T-helper 9 cell (primary cell): ENCODE results near the gene RBL2.
"Not testable (repeated sequence)": the region's sequence is repeated elsewhere in the genome, so short reads cannot be mapped to it uniquely, and the experiment has no call there.

Experiments used
- DNase-seq: peaks from one replicate; pipeline ENCODE4 v3.0.0-alpha.2; 2020

Gene RBL2

GRCh38 chr16:53509906-53510703, 75.8 kb downstream of the RBL2 start:
- peak; percentile 43 for DNase-seq

DNA sequence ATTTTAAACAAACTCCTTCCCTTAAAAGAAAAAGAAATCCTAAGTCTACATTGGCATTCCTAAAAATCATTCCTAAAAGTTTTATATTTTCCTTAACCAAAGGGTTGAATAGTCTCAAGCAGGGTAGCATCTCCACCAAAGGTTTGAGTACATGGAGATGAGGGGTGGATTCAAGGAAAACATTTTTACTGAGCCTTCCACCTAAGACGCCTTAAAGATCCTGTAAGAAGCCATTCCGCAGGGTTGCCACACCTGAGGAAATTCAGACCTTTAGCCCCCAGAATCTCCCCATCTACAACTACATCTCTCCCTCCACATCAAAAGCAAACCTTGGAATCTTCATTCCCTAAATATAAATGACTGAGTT, 76.4 kb downstream of the RBL2 start:
- no peak for DNase-seq

GRCh38 chr16:53511084-53511402, 76.8 kb downstream of the RBL2 start:
- DNase-seq: no peak

DNA sequence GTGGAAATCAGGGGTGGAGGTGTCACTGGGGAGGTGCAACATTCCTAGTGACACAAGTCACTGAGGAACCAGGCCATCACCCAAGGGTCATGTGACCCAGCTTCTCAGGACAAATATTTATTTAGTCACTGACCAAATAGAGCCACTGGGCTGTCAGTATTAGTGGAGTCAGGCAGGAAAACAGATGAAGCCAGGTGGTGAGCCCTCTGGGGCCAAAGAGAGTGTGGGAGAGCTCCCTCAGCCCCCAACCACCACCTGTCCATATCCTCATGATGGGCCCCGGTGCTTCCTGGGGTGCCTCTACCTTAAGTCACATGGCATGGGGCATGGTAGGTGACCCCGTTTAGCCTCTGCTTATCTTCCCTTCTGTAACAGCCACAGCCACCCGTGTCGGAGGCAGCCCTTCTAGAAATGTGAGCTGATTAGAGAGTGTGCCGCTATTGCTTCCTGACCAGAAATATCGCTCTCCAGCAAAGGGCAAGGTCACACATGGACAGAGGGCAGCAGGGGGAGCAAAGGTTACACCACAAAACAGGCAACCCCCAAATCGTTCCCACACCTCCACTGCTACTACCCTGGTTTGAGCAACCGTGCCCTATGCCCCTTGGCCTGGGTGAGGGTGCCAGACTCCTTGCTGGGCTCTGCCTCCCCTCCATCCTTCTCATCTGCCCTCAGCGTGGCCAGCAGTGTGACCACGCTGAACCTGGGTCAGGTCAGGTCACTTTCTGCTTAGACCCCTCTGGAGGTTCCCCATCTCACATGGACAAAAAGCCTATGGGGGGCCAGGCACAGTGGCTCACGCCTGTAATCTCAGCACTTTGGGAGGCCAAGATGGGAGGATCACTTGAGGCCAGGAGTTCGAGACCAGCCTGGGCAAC, 77.4 kb downstream of the RBL2 start:
- DNase-seq: no peak

DNA sequence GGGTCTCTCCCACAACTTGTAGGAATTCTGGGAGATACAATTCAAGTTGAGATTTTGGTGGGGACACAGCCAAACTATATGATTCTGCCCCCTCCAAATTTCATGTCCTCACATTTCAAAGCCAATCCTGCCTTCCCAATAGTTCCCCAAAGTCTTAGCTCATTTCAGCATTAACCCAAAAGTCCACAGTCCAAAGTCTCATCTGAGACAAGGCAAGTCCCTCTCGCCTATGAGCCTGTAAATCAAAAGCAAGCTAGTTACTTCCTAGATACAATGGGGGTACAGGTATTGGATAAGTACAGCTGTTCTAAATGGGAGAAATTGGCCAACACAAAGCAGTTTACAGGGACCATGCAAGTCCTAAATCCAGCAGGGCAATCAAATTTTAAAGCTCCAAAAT, 78.5 kb downstream of the RBL2 start:
- DNase-seq: not testable (repeated sequence)

DNA sequence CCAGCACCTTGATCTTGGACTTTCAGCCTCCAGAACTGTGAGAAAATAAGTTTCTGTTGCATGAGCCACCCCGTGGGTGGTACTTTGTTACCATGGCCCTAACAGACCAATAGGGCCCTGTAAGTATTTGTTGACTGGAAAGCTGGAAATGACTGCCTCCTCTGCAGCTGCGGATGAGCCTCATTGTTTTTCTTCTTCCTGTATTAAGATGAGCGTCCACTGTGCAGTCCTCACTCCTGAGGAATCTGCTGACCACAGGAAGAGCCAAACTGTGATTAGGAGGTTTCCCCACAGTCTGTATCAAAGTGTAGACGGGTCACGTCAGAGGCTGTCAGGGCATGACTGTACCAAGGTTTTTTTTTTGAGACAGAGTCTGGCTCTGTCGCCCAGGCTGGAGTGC, 81.0 kb downstream of the RBL2 start:
- DNase-seq: no peak

DNA sequence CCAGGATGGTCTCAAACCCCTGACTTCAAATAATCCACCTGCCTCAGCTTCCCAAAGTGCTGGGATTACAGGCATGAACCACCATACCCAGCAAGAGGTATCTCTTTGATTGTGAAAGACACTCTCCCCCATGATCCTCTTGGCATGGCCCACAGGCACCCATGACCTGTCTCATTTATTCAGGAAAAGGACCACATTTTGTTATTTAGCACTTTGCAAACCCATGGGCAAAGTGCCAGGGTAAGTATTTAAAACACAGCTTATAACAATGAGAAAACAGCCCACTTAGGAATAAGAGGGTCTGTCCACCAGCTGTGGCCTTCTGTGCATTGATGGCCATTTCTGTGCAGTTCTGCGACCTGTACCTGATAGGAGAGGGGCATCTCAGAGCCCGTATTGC, 81.5 kb downstream of the RBL2 start:
- DNase-seq: no peak

DNA sequence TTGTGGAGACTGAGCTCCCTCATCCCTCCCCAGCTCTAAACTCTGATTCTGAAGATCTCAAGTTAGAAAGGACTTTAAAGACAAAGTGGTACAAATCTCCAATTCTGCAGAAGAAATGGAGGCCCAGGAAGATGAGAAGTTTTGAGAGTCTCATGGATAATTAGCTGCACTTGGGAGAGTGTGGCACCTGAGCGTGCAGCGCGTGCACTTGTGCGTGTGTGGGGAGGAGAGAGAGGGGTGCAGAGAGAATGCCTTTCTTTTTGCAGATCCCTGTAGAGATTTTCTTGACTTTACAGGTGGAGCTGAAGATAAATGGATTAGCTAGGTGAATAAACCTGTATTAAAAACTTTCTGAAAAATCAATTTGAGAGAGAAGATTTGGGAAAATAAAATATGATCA, 83.6 kb downstream of the RBL2 start:
- DNase-seq: no peak

DNA sequence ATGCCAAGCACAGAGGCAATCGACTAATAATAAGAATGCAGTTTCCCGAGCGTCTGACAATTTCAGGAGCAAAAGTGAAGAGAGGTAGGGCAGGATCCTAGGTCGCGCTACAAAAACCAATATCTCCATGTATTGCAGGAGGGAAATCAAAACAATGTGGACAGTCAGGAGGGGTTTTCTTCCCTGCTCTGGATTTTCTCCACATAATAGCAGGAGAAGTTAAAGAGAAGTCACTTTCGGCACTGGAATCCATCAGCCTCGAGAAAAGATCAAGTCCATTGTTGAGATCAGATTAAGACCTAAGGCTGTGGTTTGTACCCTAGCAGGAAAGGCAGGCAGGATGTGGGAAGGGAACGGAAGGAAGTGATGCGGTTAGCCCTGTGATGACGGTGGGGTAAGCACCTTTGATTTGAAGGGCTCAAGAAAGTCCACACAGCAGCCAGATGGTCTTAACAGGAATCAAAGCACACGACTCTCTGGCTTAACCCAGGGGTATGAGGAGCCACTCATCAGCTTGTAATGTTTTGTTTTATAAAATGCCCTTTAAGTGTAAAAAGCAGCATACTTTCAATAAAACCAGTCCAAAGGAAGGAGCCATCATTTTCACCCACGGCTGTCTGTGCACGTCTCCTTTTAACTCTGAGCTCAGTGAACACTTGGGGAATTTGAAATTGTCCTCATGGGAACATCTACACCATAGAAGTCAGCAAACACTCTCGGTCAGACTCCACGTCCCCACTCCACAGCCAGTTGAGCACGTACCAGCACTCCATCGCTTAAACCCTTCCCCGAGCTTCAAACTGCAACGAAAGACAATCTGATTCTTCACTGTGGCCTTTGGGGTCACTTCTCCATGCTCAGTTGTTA, 84.5 kb downstream of the RBL2 start:
- peak; percentile 66 for DNase-seq

- no peak for DNase-seq
Observed at GRCh38 chr16:53519417-53520091, 85.3 kb downstream of the RBL2 start.

DNA sequence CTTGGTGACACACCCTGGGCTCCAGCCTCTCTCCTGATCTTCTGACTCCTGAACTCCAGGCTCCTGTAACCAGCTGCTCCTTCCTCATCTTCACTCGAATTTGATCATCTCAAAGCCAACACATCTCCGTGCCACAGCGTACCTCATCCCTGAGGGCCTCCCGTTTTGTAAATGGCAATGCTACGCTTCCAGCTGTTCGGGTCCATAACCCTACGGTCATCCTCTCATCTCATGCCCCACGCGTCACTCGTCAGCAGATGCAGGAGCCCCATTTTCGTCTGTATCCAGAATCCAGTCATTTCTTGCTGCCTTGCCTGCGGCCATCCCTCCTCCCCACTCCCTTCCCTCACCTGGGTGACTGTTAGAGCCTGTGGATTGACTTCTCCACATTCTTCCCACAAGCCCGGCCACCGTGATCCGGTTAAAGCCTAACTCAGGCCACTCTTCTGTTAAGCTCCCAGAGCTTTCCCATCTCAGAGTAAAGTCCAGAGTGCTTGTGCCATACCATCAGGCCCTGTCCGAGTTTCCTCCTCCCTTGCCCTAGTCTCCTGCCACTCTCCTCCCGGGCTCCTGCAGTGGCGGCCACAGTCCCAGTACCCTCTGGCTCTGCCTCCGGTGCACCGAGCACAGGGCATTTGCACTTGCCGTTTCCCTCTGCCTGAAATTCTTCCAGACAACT, 89.0 kb downstream of the RBL2 start:
- DNase-seq: no peak

DNA sequence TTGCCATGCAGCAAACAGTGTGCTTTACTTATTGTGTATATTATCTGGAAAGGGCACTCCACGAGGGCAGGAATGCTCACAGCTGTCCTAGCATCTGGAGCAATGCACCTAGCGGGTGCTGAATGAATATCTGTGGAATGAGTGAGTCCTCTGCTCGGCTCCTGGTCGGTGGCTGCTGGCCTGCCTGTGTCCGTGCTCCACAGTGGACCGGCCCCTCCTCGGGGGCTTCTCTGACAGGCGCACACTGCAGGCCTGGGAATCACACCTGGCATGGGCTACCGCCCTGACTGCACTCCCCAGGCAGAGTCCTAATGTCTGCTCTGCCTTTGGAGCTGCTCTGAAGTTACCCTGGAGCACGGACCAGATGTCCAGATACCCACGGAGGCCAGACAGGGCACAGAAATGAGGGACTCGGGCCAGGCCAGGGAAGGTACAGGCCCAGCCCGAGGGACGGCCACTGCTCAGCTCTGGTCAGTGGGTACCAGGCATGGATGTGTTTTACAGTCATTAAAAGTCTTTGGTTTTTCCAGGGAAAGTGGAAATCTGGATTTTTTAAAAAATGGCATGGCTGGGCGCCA, 89.8 kb downstream of the RBL2 start:
- no peak for DNase-seq

GRCh38 chr16:53528797-53529196, 94.5 kb downstream of the RBL2 start:
- no peak for DNase-seq

DNA sequence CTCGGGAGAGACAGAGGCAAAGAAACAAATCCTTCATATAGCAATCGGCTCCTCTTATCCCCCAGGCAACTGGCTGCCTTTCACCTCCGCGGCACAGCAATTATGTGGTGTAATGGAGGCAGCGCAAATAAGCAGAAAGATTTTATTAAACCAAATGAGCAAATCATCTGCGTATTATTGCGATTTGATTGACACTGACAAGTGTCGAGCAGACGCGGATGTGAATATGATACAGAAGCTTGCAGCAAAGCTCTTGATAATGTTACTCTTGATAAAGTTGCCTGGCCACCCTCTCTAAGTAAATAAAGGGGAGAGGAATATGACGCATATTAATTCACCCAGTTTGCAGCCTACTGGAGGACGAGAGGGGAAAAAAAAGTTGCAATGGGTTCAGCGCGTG, 95.2 kb downstream of the RBL2 start:
- no peak for DNase-seq

DNA sequence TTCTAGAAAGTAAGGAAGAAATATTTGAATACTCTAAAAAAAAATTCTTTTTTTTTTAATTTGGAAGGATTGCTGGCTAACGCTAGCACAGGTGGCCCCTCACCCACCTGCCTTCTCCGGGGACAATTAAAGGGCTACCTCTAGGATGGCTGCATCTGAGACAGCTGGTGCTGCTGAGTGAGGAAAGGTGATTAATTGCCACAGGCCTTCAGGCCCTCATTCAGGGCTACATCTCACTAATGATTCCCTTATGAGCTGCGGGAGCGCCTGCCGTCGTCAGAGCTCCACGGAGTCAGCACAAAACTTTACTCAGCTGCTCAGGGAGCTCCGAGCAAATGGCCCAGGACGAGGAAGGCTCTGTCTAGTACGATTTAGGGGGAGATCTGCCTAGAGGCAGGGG, 95.8 kb downstream of the RBL2 start:
- no peak for DNase-seq

DNA sequence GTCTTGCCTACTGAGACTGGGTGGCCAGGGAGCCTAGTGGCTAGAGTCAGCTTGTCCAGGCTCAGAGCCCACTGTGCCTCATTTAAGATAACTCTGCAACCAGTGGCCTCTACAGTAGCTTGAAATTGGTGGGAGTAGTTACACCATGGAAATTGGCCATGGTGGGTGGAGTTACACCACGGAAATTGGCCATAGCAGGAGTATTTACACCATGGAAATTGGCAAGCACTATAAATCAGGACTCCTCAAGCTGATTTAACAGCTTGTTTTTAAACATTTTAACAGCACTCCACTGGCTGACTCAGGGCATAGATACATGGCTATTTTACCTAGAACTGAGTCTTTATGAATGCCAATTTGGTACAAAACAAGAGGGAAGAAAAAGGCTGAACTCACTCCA, 96.5 kb downstream of the RBL2 start:
- DNase-seq: no peak

DNA sequence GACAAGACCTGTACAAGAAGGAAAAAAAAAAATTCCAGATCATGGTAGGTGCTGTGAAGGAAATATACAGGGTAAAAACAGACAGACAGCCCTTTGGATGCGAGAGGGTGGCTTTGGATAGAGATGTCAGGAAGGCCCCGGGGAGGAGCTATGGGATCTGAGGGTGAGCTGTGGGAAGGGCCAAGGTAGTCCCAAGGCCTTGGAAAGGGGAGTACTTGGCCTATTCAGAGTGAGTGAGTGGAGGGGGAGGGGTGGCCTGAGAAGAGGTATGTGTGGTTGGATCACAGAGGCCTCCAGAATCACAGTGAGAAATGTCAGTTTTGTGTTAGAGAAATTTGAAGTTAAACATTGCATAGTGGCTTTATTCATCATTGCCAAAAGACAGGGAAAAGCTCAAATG, 99.9 kb downstream of the RBL2 start:
- no peak for DNase-seq

DNA sequence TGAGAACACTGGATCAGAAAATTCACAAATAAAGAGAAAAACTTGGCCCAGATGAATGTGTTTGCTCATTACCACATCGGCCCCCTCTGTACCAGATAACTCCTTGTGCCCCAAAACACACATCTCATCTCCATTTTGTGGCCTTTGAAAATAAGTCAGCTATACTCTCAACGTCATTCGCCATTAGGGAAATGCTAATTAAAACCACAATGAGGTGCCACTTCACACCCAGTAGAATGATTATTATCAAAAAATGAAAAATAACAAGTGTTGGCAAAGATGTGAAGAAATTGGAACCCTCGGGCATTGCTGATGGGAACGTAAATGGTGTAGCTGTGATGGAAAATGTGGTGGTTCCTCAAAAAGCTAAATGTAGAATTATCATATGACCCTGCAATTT, 103.4 kb downstream of the RBL2 start:
- no peak for DNase-seq

DNA sequence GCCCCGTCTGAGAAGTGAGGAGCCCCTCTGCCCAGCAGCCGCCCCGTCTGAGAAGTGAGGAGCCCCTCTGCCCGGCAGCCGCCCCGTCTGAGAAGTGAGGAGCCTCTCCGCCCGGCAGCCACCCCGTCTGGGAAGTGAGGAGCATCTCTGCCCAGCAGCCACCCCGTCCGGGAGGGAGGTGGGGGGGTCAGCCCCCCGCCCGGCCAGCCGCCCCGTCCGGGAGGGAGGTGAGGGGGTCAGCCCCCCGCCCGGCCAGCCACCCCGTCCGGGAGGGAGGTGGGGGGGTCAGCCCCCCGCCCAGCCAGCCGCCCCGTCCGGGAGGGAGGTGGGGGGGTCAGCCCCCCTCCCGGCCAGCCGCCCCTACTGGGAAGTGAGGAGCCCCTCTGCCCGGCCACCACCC, 105.1 kb downstream of the RBL2 start:
- DNase-seq: not testable (repeated sequence)

DNA sequence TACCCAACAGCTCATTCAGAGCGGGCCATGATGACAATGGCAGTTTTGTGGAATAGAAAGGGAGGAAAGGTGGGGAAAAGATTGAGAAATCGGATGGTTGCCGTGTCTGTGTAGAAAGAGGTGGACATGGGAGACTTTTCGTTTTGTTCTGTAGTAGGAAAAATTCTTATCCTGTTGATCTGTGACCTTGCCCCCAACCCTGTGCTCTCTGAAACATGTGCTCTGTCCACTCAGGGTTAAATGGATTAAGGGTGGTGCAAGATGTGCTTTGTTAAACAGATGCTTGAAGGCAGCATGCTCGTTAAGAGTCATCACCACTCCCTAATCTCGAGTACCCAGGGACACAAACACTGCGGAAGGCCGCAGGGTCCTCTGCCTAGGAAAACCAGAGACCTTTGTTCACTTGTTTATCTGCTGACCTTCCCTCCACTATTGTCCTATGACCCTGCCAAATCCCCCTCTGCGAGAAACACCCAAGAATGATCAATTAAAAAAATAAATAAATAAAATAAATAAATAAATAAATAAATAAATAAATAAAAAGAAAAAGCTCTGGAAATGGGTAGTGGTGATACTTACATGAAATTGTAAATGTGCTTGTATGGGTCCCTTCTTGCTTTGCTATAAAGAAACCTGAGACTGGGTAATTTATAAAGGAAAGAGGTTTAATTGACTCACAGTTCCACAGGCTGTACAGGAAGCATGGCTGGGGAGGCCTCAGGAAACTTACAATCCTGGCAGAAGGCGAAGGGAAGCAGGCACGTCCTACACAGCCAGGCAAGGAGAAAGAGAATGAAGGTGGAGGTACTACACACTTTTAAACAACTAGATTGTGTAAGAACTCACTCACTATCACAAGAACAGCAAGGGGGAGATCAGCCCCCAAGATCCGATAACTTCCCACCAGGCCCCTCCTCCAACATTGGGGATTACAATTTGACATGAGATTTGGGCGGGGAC, 105.8 kb downstream of the RBL2 start:
- not testable (repeated sequence) for DNase-seq
